ENCODE results near the gene ABCA10.
"Not testable (repeated sequence)": the region's sequence is repeated elsewhere in the genome, so short reads cannot be mapped to it uniquely, and the experiment has no call there.

Gene ABCA10

DNA sequence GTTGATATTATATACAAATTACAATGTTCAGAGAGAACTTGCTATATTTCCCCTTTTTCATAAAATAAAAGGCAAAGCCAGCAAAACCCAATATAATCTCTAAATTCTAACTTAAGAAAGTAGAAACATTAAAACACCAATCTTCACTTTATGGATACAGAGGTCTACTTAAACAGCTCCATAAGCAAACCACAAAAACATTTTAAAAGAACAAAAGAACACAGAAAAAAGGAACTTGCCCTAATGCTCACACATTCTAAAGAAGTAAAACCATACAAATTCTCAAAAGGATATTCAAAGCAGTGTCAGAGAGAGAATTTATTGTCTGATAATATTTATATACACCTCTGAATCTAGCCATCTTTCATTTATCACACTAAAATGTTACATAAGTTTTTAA lies 606 bp downstream of the ABCA10 start:
- DNase-seq, result no peak

GRCh38 chr17:69227541-69227940 lies 1.1 kb downstream of the ABCA10 start:
- no peak for DNase-seq

DNA sequence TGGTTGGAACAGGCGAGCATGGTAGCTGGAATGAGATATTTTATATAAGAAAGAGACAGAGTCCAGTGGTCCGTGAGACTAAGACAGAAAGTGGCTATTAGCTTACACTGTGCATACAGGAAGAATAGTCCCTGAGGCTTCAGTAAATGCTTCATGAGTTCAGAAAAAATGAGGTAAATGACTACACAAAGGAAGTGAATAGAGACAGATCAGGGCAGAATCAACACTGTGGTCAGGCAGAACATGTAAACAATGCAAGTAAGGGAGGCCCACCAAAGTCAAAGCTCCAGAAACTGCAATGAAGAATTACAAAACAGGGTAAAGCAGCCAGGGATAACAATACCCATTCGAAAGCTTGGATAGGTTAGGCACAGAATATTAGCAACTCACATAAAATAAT lies 4.8 kb downstream of the ABCA10 start:
- no peak for DNase-seq

GRCh38 chr17:69222707-69223258 lies 5.8 kb downstream of the ABCA10 start:
- DNase-seq, result no peak

GRCh38 chr17:69220098-69220497 lies 8.5 kb downstream of the ABCA10 start:
- no peak for DNase-seq

DNA sequence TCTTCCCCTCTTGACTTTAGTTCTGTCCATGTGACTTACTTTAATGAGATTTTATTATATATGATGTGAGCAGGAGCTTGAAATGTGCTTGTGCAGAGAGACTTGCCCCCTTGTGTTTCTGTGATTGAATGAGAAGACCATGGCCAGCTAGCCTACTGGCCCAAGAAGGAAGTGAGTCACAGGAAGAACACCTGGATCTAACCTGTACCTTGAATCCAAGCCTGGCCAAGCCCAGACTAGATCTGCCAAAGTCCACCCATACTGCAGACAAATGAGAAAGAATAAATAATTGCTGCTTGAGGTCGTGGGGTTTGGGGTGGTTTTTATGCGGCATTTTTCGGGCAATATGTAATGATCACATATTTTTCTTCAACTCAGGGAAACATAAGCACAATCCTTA lies 9.6 kb downstream of the ABCA10 start:
- no peak for DNase-seq

GRCh38 chr17:69213059-69213813 lies 15.4 kb downstream of the ABCA10 start:
- no peak for DNase-seq

GRCh38 chr17:69208640-69209039 lies 20.0 kb downstream of the ABCA10 start:
- DNase-seq, result no peak

- no peak for DNase-seq
Observed at GRCh38 chr17:69207151-69207550, 21.5 kb downstream of the ABCA10 start.

GRCh38 chr17:69198238-69198637 lies 30.4 kb downstream of the ABCA10 start:
- no peak for DNase-seq

DNA sequence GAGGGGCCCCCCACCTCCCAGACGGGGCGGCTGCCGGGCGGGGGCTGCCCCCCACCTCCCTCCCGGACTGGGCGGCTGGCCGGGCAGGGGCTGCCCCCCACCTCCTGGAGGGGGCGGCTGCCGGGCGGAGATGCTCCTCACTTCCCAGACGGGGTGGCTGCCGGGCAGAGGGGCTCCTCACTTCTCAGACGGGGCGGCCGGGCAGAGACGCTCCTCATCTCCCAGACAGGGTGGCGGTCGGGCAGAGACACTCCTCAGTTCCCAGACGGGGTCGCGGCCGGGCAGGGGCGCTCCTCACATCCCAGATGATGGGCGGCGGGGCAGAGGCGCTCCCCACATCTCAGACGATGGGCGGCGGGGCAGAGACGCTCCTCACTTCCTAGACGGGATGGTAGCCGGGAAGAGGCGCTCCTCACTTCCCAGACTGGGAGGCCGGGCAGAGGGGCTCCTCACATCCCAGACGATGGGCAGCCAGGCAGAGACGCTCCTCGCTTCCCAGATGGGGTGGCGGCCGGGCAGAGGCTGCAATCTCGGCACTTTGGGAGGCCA lies 32.4 kb downstream of the ABCA10 start:
- DNase-seq, result not testable (repeated sequence)

- no peak for DNase-seq
Observed at GRCh38 chr17:69192754-69193153, 35.9 kb downstream of the ABCA10 start.

DNA sequence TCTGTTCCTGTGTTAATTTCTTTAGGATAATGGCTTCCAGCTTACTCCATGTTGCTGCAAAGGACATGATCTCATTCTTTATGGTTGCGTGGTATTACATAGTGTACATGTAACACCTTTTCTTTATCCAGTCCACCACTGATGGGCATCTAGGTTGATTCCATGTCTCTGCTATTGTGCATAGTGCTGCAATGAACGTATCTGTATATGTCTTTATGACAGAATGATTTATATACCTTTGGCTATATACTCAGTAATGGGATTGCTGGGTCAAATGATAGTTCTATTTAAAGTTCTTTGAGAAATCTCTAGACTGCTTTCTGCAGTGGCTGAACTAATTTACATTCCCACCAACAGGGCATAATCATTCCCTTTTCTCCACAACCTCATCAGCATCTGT lies 39.8 kb downstream of the ABCA10 start:
- DNase-seq, result no peak

- DNase-seq, result no peak
Observed at GRCh38 chr17:69188064-69188463, 40.6 kb downstream of the ABCA10 start.

- no peak for DNase-seq
Observed at GRCh38 chr17:69187294-69187693, 41.3 kb downstream of the ABCA10 start.

- DNase-seq, result no peak
Observed at GRCh38 chr17:69179227-69179952, 49.2 kb downstream of the ABCA10 start.

DNA sequence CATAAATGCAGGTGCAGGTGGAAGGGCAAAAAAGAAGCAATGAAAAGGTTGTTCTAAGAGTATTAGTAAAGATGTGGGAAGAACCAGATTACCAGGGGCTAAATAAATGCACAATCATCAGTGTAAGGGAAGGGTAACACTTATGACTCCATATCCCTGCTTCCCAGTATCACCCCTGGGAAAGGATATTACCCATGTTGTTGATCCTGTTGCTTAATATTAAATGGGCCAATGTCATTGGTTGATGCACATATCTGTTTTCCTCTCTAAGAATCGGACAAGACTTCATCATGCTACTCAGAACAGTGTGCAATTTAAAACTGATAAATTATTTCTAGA lies 52.2 kb downstream of the ABCA10 start:
- no peak for DNase-seq

DNA sequence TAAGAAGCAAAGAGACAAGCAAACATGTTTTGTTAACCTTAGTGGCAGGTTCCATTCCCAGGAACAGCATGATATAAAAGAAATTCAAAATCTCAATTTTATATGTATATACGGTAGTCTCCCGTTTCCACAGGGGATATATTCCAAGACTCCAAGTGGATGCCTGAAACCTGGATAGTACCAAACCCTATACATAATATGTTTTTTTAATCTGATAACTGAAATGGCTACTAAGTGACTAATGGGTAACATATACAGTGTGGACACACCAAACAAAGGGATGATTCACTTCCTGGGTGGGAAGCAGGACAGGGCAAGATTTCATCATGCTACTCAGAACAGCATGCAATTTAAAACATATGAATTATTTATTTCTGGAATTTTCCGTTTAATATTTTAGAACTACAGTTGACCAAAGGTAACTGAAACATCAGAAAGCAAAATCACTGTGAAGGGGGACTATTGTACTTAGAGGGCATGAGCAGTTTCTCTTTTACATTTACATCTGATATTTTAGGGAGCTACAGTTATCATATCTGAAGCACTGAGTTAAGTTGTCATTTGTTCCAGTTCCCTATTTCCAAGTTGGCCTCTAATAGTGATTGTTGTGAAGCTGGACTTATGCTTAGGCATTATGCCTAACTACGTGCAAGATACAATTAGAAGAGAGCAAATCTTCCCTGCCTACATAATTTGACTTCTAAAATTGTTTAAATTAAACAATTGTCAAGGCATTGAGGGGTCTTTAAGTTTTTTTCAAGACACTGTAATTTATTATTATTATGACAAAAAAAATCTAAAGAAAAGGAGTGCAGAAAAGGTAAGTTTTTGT lies 52.8 kb downstream of the ABCA10 start:
- no peak for DNase-seq

DNA sequence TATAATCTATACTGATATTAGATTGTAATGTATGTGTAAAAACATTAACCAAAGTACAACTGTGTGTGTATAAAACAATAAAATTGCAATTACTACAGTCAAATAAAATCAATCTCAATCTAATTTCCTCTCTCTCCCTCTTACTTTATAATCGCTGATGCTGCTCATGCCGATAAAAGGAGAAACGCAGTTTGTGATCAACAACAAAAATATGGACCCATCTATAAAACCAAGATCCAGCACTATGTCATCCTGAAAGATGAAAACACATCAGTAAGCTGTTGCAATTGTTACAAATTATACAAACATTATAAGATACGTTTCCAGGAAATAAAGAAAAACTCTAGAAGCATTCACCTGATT lies 53.4 kb downstream of the ABCA10 start:
- no peak for DNase-seq

DNA sequence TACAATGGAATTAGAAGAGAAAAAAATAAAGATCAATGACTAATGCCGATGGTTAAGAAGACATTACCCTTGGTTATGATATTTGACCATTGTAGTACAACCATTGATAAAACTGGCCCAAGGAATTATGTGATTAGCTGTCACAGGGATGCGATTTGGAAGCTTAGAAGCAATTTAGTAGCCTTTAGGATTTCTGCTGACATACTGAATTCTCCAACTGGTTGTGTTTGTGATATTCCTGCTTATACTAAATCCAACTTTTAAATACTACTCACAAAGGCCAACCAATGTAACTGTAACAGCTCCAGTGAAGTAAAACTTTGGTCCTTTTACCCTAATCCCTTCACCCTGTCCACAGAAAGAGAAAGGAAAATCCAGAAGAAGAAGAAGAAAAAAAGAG lies 55.5 kb downstream of the ABCA10 start:
- no peak for DNase-seq

DNA sequence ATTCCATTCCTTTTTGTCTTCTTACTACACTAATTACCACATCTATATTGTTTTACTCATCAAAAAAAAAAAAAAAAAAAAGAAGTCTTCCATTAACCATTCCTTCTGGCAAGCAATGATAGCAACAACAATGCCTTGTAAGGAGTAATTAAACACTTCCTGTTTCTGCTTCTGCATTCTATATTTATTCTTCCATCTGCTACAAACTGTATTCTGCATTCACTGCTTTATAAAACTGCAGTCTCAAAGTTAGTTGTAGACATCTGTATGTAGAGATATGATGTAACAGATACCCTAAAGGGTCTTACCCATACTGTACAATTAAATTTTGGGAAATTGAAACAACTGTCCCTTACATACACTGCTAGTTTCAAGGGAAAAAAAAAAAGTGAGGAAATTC lies 58.2 kb downstream of the ABCA10 start:
- no peak for DNase-seq

DNA sequence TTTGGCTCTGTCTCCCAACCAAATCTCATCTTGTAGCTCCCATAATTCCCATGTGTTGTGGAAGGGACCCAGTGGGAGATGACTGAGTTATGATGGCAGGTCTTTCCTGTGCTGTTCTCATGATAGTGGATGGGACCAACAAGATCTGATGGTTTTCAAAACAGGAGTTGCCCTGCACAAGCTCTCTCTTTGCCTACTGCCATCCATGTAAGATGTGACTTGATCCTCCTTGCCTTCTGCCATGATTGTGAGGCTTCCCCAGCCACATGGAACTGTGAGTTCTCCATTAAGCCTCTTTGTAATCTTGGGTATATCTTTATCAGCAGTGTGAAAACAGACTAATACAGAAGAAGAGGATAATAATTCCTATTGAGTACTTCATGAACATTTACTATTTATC lies 60.0 kb downstream of the ABCA10 start:
- DNase-seq, result not testable (repeated sequence)

DNA sequence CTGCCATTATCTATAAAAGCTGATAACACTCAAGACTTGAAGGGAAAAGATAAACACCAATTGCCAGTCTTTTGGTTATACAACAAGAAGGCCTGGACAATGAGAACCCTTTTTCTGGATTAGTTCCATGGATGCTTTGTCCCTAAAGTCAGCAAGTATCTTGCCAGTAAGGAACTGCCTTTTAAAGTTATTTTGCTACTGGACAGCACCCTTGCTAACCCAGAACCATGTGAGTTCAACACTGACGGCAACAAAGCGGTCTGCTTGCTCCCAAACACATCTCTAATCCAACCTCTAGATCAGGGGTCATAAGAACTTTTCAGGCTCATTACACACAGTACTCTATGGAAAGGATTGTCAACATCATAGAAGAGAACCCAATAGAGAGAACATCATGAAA lies 61.7 kb downstream of the ABCA10 start:
- DNase-seq, result no peak

Data from NCI-H187 treated with DMSO at 0.1 percent for 48 hours (cell line).